HCT116 (cell line): ENCODE data around the gene CDHR5. TPM values are rescaled to one million over a fixed set of nuclear protein-coding genes. Genes with fewer than 3 reads are reported as not detected.

Experiments used
- ATAC-seq: fragments of 200-7000 bp; cut with Tn5 transposase; 2 replicates; pipeline ENCODE4 v1.9.1; 2020; ENCODE audit warnings: mild to moderate bottlenecking, moderate library complexity
- BruUV-seq: library from RNA; stranded (reverse); fragments of 400-500 nt; replicated peaks from 2 replicates; lab custom pipeline; 2021; lab: Mats Ljungman, UMichigan
- CTCF ChIA-PET: fragments of 300-600 bp; sonication (Branson Sonifier 250); formaldehyde crosslinking; loops from one replicate; lab custom pipeline; 2021; ENCODE audit warnings: antibody characterized with exemption; lab: Charles Lee
- POLR2A ChIA-PET: fragments of 300-600, 350-600 bp; sonication (Branson Sonifier 250); formaldehyde crosslinking; loops from one replicate; lab custom pipeline; 2021; ENCODE audit warnings: antibody characterized with exemption; lab: Charles Lee
- RAD21 ChIA-PET, 2 experiments: fragments of 300-600 bp; sonication (Branson Sonifier 250); formaldehyde crosslinking; loops; one replicate each; lab custom pipeline; 2023; ENCODE audit warnings: low total read pairs in 2 of 2; ENCODE audit not compliant: uncharacterized antibody in 2 of 2, unreplicated experiment in 2 of 2, low non-redundant PET in 1 of 2; lab: Charles Lee
- DNase-seq: peaks from one replicate; pipeline ENCODE4 v3.0.0-alpha.2; 2010; ENCODE audit warnings: low read depth, low spot score
- H2AFZ ChIP-seq: fragments of 200-600 bp; shearing (Covaris generic), sonication (generic); 2 replicates; pipeline ENCODE4 v1.6.1; 2017; ENCODE audit warnings: low read depth, mixed run types, mixed read lengths, antibody characterized with exemption, low read length; ENCODE audit not compliant: poor library complexity, severe bottlenecking
- H3K27ac ChIP-seq: 2 replicates; pipeline ENCODE4 v1.5.1; 2012; ENCODE audit warnings: low read depth, low read length
- H3K27me3 ChIP-seq: fragments of 200-600 bp; sonication (generic); 2 replicates; pipeline ENCODE4 v1.6.1; 2016; ENCODE audit warnings: mixed run types, low read length, mixed read lengths; ENCODE audit not compliant: insufficient read depth
- H3K36me3 ChIP-seq, 2 experiments: fragments of 200-500 bp in 1 of 2; fragments of 200-600 bp in 1 of 2; sonication (Bioruptor generic) in 1 of 2; sonication (generic) in 1 of 2; 2 replicates each; pipeline versions ENCODE4 v1.5.1 to v1.6.1; 2014 to 2016; ENCODE audit warnings: low read length in 2 of 2, inconsistent platforms in 1 of 2, mixed read lengths in 1 of 2, mixed run types in 1 of 2; ENCODE audit not compliant: insufficient read depth in 2 of 2, control insufficient read depth in 1 of 2
- H3K4me1 ChIP-seq, 2 experiments: fragments of 200-600 bp in 1 of 2; sonication (generic) in 1 of 2; 2 replicates each; pipeline versions ENCODE4 v1.5.1 to v1.6.1; 2012 to 2017; ENCODE audit warnings: low read length in 2 of 2, inconsistent platforms in 1 of 2, mild to moderate bottlenecking in 1 of 2, mixed read lengths in 1 of 2, mixed run types in 1 of 2, moderate library complexity in 1 of 2; ENCODE audit not compliant: insufficient read depth in 2 of 2, control insufficient read depth in 1 of 2
- H3K4me2 ChIP-seq: fragments of 200-600 bp; sonication (generic); 2 replicates; pipeline ENCODE4 v1.6.1; 2017; ENCODE audit warnings: mixed run types, low read length, mixed read lengths
- H3K4me3 ChIP-seq, 2 experiments: fragments of 200-600 bp in 1 of 2; sonication (generic) in 1 of 2; replicated peaks in 1 of 2; 2 replicates each; pipeline ENCODE4 v1.5.1; 2011 to 2016; ENCODE audit warnings: low read length in 2 of 2, control low read depth in 1 of 2, low read depth in 1 of 2, mild to moderate bottlenecking in 1 of 2, mixed read lengths in 1 of 2, mixed run types in 1 of 2
- H3K79me2 ChIP-seq: fragments of 200-600 bp; sonication (generic); 2 replicates; pipeline ENCODE4 v1.6.1; 2017; ENCODE audit warnings: mild to moderate bottlenecking, mixed run types, low read length, moderate library complexity, mixed read lengths; ENCODE audit not compliant: insufficient read depth
- H3K9ac ChIP-seq: fragments of 200-600 bp; sonication (generic); 2 replicates; pipeline ENCODE4 v1.6.1; 2016; ENCODE audit warnings: low read length, mixed read lengths
- H3K9me2 ChIP-seq: fragments of 200-600 bp; sonication (generic), shearing (Covaris generic); 2 replicates; pipeline ENCODE4 v1.6.1; 2017; ENCODE audit warnings: mixed run types, mild to moderate bottlenecking, moderate library complexity; ENCODE audit not compliant: insufficient read depth
- H3K9me3 ChIP-seq, 2 experiments: fragments of 200-500 bp in 1 of 2; fragments of 200-600 bp in 1 of 2; sonication (Bioruptor generic) in 1 of 2; sonication (generic) in 1 of 2; 2 replicates each; pipeline ENCODE4 v1.6.1; 2014 to 2017; ENCODE audit warnings: low read length in 2 of 2, mixed read lengths in 2 of 2, inconsistent platforms in 1 of 2, low read depth in 1 of 2, mild to moderate bottlenecking in 1 of 2, mixed run types in 1 of 2, moderate library complexity in 1 of 2; ENCODE audit not compliant: control insufficient read depth in 1 of 2, insufficient read depth in 1 of 2
- H4K20me1 ChIP-seq: fragments of 200-600 bp; sonication (generic), shearing (Covaris generic); 2 replicates; pipeline ENCODE4 v1.6.1; 2017; ENCODE audit warnings: mixed run types, mild to moderate bottlenecking, moderate library complexity; ENCODE audit not compliant: insufficient read depth
- SIN3A ChIP-seq: IDR thresholded peaks from 2 replicates; pipeline ENCODE4 v1.6.1; 2012; ENCODE audit warnings: low read depth
- ZNF274 ChIP-seq: fragments of 200-500 bp; sonication (Bioruptor generic); IDR thresholded peaks from 2 replicates; pipeline ENCODE4 v1.6.1; 2014; ENCODE audit warnings: mild to moderate bottlenecking, low read depth, low read length, inconsistent platforms
- intact Hi-C: fragments of 100-400 bp; cut with micrococcal nuclease; formaldehyde crosslinking; loops from 2 replicates; pipeline ENCODE4 v1.10.0; 2022
- total RNA-seq: library from RNA; stranded (reverse); gene quantifications from one replicate; pipeline ENCODE4 v1.2.1, GENCODE V29; 2021; ENCODE audit not compliant: unreplicated experiment
- TF ChIP-seq, protein P1 (sequence below): IDR thresholded peaks from 2 replicates; pipeline ENCODE4 v1.6.1; 2012
- TF ChIP-seq, protein P2 (sequence below): IDR thresholded peaks from 2 replicates; pipeline ENCODE4 v1.6.1; 2012; ENCODE audit warnings: low read depth

Gene CDHR5
- total RNA-seq, 1 experiment from 2014 or later = not detected

DNA sequence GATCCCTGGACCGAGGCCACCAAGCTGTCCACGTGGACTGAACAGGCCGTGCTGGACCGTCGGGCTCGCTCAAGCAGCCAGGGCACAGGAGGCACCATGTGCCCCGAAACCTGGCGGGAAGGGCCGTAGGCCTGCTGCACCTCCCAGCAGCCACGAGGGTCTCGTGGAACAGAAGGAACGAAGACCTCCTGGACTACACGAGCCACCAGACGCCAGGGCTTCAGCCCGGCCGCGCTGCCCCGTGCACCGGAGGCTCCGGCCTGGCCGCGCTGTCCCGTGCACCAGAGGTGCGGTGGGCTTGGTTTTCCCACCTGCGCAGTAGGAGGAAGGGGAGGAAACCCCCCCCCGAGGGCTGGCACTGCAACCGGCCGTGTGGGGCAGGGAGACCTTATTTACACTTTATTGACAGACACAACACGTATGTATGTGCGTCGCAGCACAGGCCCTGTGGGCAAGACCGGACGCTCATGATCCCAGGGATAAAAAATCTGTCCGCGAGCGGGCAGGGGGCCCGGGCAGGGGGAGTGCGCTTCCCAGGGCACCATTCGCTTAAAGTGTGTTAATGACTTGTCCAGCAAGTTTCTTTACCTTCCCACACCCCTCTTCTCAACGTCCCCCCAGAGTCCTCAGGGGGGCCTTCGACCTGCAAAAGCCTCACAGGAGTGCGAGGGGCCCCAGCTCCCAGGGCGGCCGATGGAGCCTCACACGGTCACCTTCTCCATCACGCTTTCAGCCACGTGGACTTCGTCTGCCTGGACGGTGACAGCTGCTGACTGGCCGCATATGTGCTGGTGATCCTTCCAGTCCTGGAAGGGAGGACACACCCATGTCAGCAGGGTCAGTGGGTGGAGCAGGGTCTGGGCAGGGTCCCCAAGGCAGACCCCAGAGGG lies 19.3 kb upstream of the CDHR5 start:
- ATAC-seq (no peak), DNase-seq (no peak)
- Histone ChIP-seq H3K9me2 (no peaks in the 10 kb centered on the region), H3K79me2 (no peaks in the 10 kb centered on the region), H3K27ac (no peak overlapping the region), H3K9me3 (no peaks in the 10 kb centered on the region), H2AFZ (no peak overlapping the region), H3K4me1 (no peaks in the 10 kb centered on the region), H3K36me3 (no peaks in the 10 kb centered on the region; a peak in 1 of 4 replicates), H3K4me2 (no peak overlapping the region), H4K20me1 (no peaks in the 10 kb centered on the region), H3K4me3 (no peak overlapping the region), H3K9ac (no peak overlapping the region), H3K27me3 (no peaks in the 10 kb centered on the region)
- CTCF ChIA-PET = no interaction called here
- POLR2A ChIA-PET = no interaction called here
- TF ChIP-seq, protein P1, sequence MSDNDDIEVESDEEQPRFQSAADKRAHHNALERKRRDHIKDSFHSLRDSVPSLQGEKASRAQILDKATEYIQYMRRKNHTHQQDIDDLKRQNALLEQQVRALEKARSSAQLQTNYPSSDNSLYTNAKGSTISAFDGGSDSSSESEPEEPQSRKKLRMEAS = no peak
- TF ChIP-seq ZNF274 (no peak), SIN3A (no peak)
- TF ChIP-seq, protein P2, sequence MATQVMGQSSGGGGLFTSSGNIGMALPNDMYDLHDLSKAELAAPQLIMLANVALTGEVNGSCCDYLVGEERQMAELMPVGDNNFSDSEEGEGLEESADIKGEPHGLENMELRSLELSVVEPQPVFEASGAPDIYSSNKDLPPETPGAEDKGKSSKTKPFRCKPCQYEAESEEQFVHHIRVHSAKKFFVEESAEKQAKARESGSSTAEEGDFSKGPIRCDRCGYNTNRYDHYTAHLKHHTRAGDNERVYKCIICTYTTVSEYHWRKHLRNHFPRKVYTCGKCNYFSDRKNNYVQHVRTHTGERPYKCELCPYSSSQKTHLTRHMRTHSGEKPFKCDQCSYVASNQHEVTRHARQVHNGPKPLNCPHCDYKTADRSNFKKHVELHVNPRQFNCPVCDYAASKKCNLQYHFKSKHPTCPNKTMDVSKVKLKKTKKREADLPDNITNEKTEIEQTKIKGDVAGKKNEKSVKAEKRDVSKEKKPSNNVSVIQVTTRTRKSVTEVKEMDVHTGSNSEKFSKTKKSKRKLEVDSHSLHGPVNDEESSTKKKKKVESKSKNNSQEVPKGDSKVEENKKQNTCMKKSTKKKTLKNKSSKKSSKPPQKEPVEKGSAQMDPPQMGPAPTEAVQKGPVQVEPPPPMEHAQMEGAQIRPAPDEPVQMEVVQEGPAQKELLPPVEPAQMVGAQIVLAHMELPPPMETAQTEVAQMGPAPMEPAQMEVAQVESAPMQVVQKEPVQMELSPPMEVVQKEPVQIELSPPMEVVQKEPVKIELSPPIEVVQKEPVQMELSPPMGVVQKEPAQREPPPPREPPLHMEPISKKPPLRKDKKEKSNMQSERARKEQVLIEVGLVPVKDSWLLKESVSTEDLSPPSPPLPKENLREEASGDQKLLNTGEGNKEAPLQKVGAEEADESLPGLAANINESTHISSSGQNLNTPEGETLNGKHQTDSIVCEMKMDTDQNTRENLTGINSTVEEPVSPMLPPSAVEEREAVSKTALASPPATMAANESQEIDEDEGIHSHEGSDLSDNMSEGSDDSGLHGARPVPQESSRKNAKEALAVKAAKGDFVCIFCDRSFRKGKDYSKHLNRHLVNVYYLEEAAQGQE = no peak
- no TSS peak for BruUV-seq
- intact Hi-C loops = no loop called here
- RAD21 ChIA-PET = no interaction called here
